NCI-H187 (cell line): Measurements from ENCODE around the gene ITGA8.
"Not testable (repeated sequence)": the region's sequence is repeated elsewhere in the genome, so short reads cannot be mapped to it uniquely, and the experiment has no call there.

Experiments
- DNase-seq, 2 experiments: peaks; one replicate each; lab custom pipeline; 2025; lab: John Stamatoyannopoulos, UW

Gene ITGA8

DNA sequence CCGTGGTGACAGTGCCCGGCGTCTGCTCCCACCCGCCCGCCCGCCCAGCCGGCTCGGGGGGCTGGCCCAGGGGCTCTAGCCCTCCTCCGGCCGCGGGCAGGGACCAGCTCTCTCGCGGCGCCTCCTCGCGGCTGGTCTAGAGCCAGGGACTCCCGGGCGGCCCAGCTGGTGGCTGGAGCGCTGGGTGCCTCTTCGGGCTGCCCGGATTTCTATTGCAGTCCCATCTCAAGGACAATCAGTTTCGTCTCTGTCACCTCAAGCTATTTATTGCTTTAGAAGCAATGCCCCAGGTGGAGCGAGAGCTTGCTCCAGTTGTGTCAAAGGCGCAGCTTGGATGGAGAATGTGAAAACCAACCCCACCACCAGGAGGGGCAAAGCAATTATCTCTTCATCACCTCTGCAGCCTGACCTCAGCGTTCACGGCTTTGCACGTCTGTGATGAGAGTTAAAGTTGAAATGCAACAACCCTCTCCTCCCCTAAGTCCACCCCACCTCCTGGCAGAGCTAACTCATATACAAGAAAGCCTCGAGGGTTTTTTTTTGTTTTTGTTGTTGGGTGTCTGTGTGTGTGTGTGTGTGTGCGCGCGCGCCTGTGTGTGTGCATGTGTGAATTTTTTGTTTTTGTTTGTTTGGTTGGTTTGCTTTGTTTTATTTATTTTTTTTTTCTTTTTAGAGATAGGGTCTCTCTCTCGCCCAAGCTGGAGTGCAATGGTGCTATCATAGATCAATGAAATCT is at the start of gene ITGA8:
ITGA8 (minus strand) TSS at position 24 of the 736 bp plus-strand sequence. CDS start 151 bp downstream, outside the sequence.
- DNase-seq, result no peak

DNA sequence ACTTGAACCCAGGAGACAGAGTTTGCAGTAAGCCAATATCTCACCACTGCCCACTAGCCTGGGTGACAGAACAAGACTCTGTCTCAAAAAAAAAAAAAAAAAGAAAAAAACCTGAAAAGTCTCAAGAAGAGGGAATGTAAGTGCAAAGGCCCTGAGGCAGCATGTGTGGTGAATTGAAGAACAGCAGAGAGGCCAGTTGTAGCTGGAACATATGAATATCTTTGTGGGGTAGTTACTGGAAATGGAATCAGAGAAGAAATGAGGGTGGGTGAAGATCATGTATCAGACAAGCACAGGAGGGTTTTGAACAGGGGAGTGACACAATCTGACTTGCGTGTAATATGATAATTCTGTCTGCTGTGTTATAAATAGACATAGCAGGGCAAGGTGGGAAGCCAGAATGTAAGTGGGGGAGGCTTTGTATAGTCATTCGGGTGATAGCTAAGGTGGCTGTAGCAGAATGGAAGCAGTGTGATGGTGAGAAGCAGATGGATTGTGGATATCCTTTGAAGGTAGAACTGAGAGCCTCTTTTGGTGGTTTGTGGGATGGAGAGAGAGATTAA is 45.3 kb upstream of the ITGA8 start:
- DNase-seq, result no peak

DNA sequence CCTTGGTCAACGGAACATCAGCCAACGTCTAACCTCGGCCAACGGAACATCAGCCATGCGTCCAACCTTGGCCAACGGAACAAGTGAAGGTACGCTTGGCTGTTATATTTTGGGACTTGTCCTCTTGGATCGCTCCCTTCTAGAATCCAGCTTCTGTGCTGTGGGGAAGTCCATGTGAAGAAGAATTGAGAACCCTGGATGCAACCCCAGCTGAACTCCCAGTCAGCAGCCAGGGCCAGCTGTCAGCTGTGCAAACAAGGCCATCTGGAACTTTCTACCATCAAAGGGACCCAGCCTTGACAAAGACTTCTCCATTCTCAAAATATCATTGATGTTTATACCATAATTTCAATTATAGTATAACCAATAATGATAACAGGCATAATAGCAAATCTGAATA is 43.3 kb upstream of the ITGA8 start:
- DNase-seq, result no peak

DNA sequence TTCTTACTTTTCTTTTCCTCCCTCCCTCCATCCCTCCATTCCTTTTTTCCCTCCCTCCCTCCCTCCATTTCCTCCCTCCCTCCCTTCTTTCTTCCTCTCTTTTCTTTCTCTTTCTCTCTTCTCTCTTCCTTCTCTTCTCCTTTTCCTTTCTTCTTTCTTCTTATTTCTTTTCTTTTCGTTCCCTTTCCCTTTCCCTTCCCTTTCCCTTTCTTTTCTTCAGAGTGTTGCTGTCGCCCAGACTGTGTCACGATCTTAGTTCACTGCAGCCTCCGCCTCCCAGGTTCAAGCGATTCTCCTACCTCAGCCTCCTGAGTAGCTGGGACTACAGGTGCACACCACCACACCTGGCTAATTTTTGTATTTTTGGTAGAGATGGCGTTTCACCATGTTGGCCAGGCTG is 42.5 kb upstream of the ITGA8 start:
- not testable (repeated sequence) for DNase-seq

DNA sequence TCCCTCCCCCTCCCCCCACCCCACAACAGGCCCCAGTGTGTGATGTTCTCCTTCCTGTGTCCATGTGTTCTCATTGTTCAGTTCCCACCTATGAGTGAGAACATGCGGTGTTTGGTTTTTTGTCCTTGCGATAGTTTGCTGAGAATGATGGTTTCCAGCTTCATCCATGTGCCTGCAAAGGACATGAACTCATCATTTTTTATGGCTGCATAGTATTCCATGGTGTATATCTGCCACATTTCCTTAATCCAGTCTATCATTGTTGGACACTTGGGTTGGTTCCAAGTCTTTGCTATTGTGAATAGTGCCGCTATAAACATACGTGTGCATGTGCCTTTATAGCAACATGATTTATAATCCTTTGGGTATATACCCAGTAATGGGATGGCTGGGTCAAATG is 41.5 kb upstream of the ITGA8 start:
- not testable (repeated sequence) for DNase-seq

DNA sequence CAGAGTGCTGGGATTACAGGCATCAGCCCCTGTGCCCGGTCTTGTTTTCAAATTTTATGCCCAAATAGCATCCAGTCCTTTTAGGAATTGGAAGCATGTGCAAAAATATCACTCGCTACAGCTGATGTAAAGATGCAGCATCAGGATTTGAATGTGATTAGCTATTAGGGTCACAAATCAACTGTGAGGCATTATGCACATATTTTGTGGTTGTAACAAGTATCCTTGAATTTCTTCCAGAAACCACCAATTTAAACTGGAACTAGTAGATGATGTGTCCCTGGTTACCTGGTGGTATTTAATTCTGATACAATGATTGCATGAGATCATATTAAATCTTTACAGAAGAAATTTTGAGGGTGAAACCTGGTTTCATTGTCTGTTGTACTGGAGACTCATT is 41.0 kb upstream of the ITGA8 start:
- DNase-seq, result no peak

DNA sequence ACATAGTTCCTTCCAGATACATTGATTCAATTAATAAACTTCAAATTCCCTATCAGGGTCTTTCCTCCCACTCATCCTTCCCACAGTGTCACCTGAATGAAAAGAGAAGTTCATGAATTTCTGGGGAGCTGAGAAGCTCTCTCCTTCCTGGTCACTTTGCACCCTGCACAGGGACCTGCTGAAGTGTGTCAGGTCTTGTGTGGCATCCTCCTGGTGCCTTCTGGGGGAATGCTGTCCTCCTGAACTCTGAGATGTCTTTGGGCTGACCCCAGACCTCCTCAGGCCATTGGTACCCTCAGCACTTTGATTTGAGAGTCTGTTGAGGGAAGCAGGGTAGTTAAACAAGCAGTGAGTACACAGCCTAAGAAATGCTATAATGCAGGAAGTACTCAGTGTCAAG is 39.5 kb upstream of the ITGA8 start:
- no peak for DNase-seq

DNA sequence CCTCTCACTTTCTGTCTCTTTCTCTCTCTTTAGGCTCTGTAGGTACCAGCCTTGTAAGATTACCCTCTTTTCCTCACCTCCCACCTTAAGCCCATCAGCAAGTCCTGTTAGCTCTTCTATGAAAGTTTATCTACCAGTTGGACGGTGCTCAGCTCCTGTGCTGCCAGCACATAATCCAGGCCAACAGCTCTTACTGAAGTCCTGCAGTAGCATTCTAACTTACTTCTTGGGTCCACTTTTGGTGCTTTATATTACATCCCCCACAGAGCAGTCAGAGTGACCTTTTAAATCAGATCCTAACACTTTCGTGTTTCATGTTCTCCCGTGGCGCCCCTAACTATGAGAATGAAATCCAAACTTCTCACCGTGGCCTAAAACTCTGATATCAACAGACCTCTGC is 38.9 kb upstream of the ITGA8 start:
- no peak for DNase-seq

DNA sequence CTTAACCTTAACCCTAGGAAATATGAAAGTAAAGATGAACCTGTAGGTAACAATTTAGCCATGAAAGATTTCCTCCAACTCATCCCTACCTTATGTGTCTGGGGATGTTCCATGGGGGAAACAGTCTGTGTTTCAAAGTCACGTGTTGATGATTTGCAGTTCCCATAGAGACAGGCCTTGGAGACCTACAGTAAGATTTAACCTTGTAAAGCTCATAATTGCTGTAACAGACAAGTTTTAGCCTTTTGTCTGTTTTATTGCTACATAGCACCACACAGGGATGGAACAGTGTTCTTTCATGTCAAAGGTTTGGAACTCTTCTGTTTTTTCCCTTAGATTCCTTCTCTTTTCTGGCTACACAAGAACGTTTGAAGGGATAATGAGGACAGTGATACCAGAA is 35.2 kb upstream of the ITGA8 start:
- no peak for DNase-seq

DNA sequence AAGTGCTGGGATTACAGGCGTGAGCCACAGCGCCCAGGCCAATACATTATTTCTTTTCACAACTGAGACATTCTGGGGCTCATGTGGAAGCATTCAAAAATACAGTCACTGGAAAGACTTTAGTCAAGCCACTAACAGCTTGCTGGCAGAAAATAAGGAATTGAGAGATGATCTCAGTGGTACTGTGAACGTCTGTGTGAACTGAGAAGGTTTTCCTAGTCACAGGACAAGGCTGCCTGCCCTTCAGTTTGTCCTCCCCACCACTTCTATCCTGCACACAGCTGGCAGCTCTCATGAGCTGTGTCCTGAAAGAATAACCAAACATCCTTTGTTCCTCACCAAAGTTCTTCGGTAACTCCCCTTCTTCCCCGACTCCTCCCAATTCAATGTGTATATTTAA is 31.3 kb upstream of the ITGA8 start:
- DNase-seq, result no peak

DNA sequence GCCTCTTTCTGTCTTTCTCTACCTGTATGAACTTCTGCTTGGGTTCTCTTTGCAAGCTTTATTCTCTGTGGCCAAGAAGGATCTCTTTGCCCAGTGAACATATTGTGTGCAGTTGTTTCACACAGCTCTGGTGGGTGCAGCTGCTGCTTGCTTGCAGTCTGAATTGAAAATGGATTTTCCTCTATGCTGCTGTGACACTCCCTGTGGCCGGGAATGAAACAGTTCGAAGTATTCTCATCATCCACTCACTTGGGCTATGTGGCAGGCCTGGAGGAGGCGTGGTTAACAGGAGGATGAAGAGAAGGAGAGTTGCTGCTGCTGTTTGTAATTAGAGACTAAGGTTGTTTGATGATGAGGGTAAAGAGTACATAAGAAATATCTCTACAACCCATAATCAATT is 28.4 kb upstream of the ITGA8 start:
- no peak for DNase-seq

DNA sequence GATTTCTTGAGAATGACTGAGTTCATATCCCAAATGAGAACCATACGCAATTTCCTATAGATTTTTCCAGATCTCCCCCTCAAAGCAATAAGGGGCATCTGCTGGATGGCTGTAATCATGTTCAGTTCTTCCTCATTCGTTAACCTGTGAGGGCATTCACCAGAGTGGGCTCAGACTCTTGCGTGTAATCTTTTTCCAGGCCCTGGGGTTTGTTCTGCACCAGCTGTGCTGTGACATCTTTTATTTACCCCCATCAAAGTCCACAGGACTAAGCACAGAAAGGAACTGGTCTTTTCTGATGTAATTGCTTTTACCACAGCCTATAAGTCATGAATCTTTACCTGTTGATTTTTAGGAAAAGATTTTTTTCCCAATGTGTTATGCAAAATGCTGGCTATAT is 27.9 kb upstream of the ITGA8 start:
- DNase-seq, result no peak

DNA sequence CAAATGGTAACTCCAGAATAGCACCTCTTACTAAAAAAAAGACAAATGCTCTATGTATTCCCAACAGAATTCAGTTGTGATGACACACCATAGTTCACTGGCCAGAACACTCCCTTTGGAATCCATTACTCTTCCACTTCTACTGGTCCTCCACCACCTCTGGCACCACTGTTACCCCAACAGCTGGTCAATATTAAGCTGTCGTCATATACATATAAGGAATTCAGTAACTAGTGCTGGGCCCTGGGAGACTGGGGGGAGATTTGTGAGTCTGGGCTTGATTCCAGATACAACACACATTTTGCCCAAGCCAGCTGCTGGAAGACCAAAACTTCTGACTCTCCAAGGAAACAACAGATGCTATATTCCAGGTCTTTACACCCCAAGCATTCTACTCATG is 26.0 kb upstream of the ITGA8 start:
- no peak for DNase-seq

DNA sequence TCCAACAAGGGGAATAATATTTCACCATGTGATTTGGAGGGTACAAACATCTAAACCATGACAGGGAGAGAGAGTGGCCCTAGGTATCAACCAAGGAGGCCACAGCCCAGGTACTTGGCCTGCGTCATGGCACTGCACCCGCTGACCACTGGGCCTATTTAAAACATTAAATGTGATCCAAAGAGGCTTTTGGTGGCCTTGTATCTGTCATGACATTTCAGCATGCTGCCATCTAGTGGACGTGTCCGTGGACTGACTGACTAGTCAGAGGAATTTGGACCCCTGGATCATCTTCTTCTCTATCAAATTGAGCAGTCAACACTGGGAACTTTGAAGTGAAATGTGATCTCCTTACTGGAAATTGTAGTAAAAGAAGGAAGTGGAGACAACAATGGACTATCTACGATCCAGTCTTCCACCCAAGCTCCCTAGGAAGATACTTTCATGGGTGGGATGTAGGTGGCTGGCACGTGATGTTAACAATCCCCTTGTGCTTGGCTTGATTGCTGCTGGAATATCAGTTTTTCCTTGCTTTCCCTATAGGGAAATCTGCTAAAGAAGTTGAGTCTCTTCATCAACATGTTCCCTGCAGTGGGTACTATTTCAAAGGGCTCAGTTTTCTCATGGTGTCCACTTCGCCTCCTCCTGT is 24.6 kb upstream of the ITGA8 start:
- DNase-seq, result no peak

DNA sequence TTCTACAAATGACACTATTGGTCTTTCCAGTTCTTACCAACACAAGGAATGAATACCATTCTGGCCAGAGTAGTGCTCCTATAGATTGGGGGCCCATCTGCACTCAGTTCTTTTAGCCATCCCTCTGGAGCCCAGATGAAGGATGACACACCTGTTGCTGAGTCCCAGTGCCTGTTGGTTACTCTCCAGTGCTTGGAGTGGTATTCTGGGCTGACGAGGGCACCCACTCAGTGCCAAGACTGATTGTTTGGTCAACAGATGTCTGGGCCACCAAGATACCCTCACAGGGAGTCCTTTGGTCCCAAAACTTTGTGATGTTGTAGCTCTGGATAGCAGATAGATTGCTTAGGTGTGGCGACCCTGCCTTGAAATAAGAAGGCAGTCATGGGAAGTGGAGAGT is 23.7 kb upstream of the ITGA8 start:
- DNase-seq, result no peak

DNA sequence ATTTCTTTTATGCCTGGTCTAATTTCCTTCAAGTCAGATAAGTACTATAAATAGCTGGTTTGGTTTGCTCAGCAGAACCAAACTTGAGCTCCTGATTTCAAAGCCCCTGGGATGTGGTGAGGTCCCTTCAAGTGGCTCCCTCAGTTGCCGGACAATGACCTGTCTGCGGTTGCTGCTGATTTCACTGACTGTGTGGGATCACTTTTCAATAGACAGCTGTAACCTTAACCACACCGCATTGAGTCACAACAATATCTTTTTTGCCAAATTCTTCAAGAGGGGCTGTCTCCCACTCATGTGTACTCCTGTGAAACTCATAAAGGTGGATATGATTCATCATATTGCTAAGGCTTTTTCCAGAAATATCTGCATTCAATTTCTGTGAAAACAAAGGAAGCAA is 23.1 kb upstream of the ITGA8 start:
- DNase-seq, result no peak

DNA sequence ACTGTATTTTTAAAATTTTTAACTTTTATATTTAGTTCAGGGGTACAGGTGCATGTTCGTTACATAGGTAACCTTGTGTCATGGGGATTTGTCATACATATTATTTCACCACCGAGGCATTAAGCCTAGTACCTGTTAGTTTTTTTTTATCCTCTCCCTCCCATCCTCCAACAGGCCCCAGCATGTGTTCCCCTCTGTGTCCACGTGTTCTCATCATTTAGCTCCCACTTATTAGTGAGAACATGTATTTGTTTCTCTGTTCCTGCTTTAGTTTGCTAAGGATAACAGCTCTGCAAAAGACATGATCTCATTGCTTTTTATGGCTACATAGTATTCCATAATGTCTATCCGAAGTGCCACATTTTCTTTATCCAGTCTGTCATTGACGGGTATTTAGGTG is 22.4 kb upstream of the ITGA8 start:
- no peak for DNase-seq

DNA sequence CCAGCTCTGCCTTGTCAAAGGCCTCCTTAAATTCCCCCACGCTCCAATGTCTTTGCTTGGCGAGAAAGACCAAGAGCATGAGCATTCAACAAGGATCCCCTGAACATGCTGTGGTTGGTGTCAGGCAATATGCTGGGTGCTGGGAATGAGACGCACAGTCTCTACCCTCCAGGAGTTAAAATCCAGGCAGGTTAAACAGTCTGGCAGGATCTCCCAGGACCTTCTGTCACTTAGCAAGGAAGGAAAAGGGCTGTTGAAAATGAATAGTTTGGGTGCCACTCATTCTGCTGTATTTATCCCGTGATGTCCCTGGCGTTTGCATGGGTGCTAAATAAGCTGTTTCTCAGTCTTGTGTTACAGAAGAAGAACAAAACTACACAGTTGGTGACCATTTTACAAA is 21.9 kb upstream of the ITGA8 start:
- DNase-seq, result no peak

DNA sequence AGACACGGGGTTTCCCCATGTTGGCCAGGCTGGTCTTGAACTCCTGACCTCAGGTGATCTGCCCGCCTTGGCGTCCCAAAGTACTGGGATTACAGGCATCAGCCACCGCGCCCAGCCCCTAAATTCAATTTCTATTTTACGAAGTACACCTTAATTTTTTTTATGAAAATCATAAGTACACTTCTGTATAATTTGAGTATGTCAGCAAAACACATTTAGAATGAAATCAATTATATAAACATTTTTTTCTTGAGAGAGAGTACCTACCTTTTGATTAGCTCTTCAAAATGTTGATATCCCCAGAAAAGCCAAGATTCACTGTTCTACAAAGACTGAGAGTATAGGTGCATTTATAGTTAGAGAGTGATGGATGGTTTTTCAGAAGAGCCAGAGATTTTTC is 20.5 kb upstream of the ITGA8 start:
- no peak for DNase-seq

DNA sequence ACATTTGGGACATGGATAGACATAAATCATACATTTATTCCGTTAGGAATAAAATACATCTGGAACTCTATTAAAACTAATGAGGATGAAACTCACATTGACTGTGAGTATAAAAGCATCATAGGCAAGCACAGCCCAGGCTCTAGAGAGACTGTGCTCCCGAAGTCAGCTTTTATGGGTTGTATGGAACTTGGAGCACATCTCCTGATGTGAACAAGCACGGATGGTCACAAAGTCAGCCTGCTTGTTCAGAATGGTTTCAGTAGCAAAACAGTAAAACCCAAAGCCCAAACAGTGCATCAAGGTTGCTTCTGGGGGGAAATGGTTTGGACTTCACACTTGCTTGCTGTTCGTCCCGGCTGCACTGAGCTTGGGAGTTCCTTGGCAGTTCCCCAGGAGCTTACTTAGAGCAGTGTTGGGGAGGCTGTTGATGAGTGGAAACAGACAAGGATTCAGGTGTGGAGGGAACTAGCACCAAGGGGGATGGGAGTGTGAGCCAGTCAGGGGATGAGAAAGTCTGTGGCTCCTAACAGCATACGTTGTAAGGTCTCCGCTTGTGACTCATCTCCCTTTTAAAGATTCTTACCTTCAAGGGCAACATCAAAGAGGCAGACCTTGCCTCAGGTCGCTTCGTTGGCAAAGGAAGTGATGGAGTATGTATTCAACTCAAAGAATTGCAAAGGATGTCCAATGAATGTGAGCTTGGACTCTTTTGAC is 19.7 kb upstream of the ITGA8 start:
- DNase-seq, result no peak

DNA sequence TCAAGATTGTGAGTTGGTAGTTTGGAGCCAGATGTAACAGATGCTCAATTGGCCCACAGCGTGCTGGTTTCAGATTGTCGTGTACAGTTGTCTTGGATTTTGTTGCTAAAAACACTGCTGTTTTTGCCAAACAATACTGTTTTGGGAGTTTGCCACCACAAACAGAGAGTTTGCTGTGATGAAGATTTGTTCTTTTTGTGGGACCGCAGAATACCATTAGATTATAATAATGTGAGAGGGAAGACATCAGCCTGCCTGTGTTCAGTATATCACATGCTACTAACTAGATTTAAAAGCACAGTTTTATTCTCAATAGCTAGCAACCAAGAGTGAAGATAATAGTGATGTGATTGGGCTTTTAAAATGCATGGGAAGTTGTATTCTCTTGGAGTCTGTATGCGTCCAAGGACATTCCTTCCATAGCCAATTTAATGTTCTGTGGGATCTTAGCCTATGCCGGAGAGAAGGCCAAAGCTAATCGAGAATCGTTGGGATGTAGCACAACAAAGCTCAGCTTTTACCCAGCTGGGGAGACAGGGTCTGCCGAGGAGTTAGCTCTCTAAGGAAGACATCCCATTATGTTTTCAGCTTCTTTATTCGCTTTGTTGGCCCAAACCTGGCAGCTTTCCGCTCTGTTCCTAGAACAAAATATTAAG is 18.7 kb upstream of the ITGA8 start:
- DNase-seq, result no peak

DNA sequence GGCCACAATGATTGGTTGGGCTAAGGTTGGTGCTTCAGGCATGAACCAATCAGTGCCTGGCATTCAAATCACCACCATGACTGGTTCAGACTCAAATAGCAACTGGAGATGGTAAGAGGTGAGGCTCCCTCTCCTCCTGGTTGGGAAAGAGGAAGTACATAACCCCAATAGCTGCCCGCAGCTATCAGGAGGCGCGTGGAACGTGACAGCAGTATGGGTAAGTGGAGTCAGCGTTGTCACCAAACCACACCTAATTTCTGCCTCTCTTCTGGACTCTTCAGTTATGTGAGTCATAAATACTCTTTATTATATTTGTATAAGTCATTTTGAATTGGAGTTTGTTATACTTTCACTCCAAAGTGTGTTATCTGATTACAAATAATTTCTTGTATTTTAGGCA is 17.9 kb upstream of the ITGA8 start:
- no peak for DNase-seq
